Prostate gland (tissue), 2 donors: ENCODE results near the gene ACTR5.

Experiments
- POLR2A ChIP-seq: fragments of 450-650 bp; IDR thresholded peaks from one replicate; pipeline ENCODE4 v1.6.1; 2016; ENCODE audit warnings: antibody characterized with exemption, mild to moderate bottlenecking
- POLR2AphosphoS5 ChIP-seq: sonication (generic); formaldehyde crosslinking; IDR thresholded peaks from one replicate; pipeline ENCODE4 v1.6.1; 2017; ENCODE audit warnings: antibody characterized with exemption
- TF ChIP-seq, protein P1 (sequence below), 4 experiments: fragments of 200-600 bp in 2 of 4; fragments of 450-650 bp in 2 of 4; sonication (generic) in 2 of 4; IDR thresholded peaks; 1 replicate in 3 of 4; 2 replicates in 1 of 4; pipeline ENCODE4 v1.5.1; 2016 to 2019; ENCODE audit warnings: antibody characterized with exemption in 4 of 4, mild to moderate bottlenecking in 2 of 4, moderate library complexity in 2 of 4

DNA sequence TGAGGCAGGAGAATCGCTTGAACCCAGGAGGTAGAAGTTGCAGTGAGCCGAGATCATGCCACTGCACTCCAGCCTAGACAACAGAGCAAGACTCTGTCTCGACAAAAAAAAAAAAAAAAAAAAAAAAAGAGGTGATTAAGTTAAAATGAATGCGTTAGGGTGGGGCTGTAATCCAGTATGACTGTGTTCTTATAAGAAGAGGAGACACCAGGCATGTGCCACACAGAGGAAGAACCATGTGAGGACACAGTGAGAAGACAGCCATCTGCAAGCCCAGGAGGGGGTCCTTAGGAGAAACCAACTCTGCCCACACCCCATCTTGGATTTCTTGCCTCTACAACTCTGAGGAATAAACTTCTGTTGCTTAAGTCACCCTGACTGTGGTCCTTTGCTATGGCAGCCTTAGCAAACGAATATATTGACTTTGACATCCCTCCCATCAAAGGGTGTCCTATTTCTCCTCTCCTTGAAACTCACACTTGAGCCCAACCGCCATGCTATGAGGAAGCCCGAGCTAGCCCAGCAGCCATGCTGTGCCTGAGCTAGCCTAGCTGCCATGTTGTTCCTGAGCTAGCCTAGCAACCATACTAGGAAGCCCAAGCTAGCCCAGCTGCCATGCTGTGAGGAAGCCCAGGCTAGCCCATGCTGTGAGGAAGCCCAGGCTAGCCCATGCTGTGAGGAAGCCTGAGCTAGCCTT is 41.4 kb downstream of the ACTR5 start:
- TF ChIP-seq, protein P1, sequence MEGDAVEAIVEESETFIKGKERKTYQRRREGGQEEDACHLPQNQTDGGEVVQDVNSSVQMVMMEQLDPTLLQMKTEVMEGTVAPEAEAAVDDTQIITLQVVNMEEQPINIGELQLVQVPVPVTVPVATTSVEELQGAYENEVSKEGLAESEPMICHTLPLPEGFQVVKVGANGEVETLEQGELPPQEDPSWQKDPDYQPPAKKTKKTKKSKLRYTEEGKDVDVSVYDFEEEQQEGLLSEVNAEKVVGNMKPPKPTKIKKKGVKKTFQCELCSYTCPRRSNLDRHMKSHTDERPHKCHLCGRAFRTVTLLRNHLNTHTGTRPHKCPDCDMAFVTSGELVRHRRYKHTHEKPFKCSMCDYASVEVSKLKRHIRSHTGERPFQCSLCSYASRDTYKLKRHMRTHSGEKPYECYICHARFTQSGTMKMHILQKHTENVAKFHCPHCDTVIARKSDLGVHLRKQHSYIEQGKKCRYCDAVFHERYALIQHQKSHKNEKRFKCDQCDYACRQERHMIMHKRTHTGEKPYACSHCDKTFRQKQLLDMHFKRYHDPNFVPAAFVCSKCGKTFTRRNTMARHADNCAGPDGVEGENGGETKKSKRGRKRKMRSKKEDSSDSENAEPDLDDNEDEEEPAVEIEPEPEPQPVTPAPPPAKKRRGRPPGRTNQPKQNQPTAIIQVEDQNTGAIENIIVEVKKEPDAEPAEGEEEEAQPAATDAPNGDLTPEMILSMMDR (IDR thresholded peaks at IDR 0.05) = no peak
- TF ChIP-seq POLR2A = no peak
- no peak for TF ChIP-seq POLR2AphosphoS5
